DOHH2 (cell line): Measurements from ENCODE around the gene SEMA3D.

Experiments
- H3F3A ChIP-seq: fragments of 200-600 bp; sonication (generic), shearing (Covaris generic); 2 replicates; pipeline ENCODE4 v1.6.0; 2016; ENCODE audit warnings: antibody characterized with exemption, mild to moderate bottlenecking; ENCODE audit not compliant: control insufficient read depth, insufficient read depth
- H3K27ac ChIP-seq: fragments of 200-600 bp; sonication (generic); 2 replicates; pipeline ENCODE4 v1.5.1; 2014; ENCODE audit warnings: low read depth, mild to moderate bottlenecking, low read length, moderate library complexity
- H3K27me3 ChIP-seq: fragments of 200-600 bp; sonication (generic); 2 replicates; pipeline ENCODE4 v1.6.1; 2014; ENCODE audit warnings: mild to moderate bottlenecking, low read length, mixed read lengths; ENCODE audit not compliant: control insufficient read depth
- H3K36me3 ChIP-seq: fragments of 200-600 bp; sonication (generic); 2 replicates; pipeline ENCODE4 v1.6.1; 2014; ENCODE audit warnings: mild to moderate bottlenecking, low read length, moderate library complexity, mixed read lengths; ENCODE audit not compliant: control insufficient read depth
- H3K4me1 ChIP-seq: fragments of 200-600 bp; sonication (generic); 2 replicates; pipeline ENCODE4 v1.6.1; 2014; ENCODE audit warnings: mild to moderate bottlenecking, low read length, mixed read lengths; ENCODE audit not compliant: control insufficient read depth
- H3K4me2 ChIP-seq: fragments of 200-600 bp; sonication (generic); 2 replicates; pipeline ENCODE4 v1.6.0; 2014; ENCODE audit warnings: mild to moderate bottlenecking, low read length, moderate library complexity
- H3K4me3 ChIP-seq: fragments of 200-600 bp; sonication (generic); 2 replicates; pipeline ENCODE4 v1.5.1; 2014; ENCODE audit warnings: mild to moderate bottlenecking, low read length, mixed read lengths
- H3K79me2 ChIP-seq: fragments of 200-600 bp; sonication (generic); 2 replicates; pipeline ENCODE4 v1.6.1; 2014; ENCODE audit warnings: mild to moderate bottlenecking, low read length, mixed read lengths; ENCODE audit not compliant: control insufficient read depth
- H3K9me2 ChIP-seq: fragments of 200-600 bp; sonication (generic); replicated peaks from 2 replicates; pipeline ENCODE4 v1.6.1; 2014; ENCODE audit warnings: mild to moderate bottlenecking, low read length, mixed read lengths; ENCODE audit not compliant: control insufficient read depth
- H3K9me3 ChIP-seq: fragments of 200-600 bp; sonication (generic); 2 replicates; pipeline ENCODE4 v1.6.1; 2014; ENCODE audit warnings: antibody characterized with exemption, low read length, mixed read lengths; ENCODE audit not compliant: control insufficient read depth, insufficient read depth
- H4K20me1 ChIP-seq: fragments of 200-600 bp; sonication (generic); 2 replicates; pipeline ENCODE4 v1.6.0; 2014; ENCODE audit warnings: low read depth, mild to moderate bottlenecking, antibody characterized with exemption, low read length, moderate library complexity; ENCODE audit not compliant: control insufficient read depth, insufficient read depth
- CTCF ChIP-seq: fragments of 200-600 bp; sonication (generic); IDR thresholded peaks from one replicate; pipeline ENCODE4 v1.5.1; 2014; ENCODE audit warnings: antibody characterized with exemption, mild to moderate bottlenecking, low read depth, low read length; ENCODE audit not compliant: poor library complexity, severe bottlenecking
- EZH2phosphoT487 ChIP-seq: fragments of 200-600 bp; sonication (generic); IDR thresholded peaks from 2 replicates; pipeline ENCODE4 v1.6.1; 2017; ENCODE audit warnings: borderline replicate concordance, mild to moderate bottlenecking, antibody characterized with exemption, low read length, moderate library complexity, mixed read lengths

The SEMA3D gene

GRCh38 chr7:85101347-85101746, 85.5 kb downstream of the SEMA3D start:
- no peak overlapping the region for H3K4me3 ChIP-seq
- 0 out of 2 replicates have a peak, but pooled peaks cover 2% of the 10 kb centered on the region for H3K9me2 ChIP-seq
- no peaks in the 10 kb centered on the region for H3K36me3 ChIP-seq
- H4K20me1 ChIP-seq = no peaks in the 10 kb centered on the region
- H3K27me3 ChIP-seq = no peaks in the 10 kb centered on the region
- H3K27ac ChIP-seq = no peak overlapping the region
- H3K9me3 ChIP-seq = no peaks in the 10 kb centered on the region
- TF ChIP-seq CTCF = no peak
- no peak for TF ChIP-seq EZH2phosphoT487
- H3K4me2 ChIP-seq = no peak overlapping the region
- no peaks in the 10 kb centered on the region for H3F3A ChIP-seq
- H3K79me2 ChIP-seq = no peaks in the 10 kb centered on the region
- H3K4me1 ChIP-seq = no peaks in the 10 kb centered on the region

- H3K79me2 ChIP-seq = no peaks in the 10 kb centered on the region
- no peak for TF ChIP-seq CTCF
- TF ChIP-seq EZH2phosphoT487 = no peak
- H4K20me1 ChIP-seq = no peaks in the 10 kb centered on the region
- no peaks in the 10 kb centered on the region for H3K9me3 ChIP-seq
- no peak overlapping the region for H3K27ac ChIP-seq
- H3K4me1 ChIP-seq = no peaks in the 10 kb centered on the region
- no peaks in the 10 kb centered on the region for H3K36me3 ChIP-seq
- H3K4me2 ChIP-seq = no peak overlapping the region
- H3F3A ChIP-seq = no peaks in the 10 kb centered on the region
- no peak overlapping the region for H3K4me3 ChIP-seq
- no peaks in the 10 kb centered on the region for H3K9me2 ChIP-seq
- H3K27me3 ChIP-seq = no peaks in the 10 kb centered on the region
Observed at GRCh38 chr7:85097844-85098243, 89.0 kb downstream of the SEMA3D start.

GRCh38 chr7:85095806-85096205, 91.0 kb downstream of the SEMA3D start:
- Histone ChIP-seq H3K4me3 (no peak overlapping the region), H3K9me2 (no peaks in the 10 kb centered on the region), H3K27me3 (no peaks in the 10 kb centered on the region)

More at GRCh38 chr7:85095806-85096205, 91.0 kb downstream of the SEMA3D start:
- H4K20me1 ChIP-seq = no peaks in the 10 kb centered on the region
- H3K9me3 ChIP-seq = no peaks in the 10 kb centered on the region
- H3K27ac ChIP-seq = no peak overlapping the region
- no peaks in the 10 kb centered on the region for H3K4me1 ChIP-seq
- H3K4me2 ChIP-seq = no peak overlapping the region
- H3K36me3 ChIP-seq = no peaks in the 10 kb centered on the region
- H3F3A ChIP-seq = no peaks in the 10 kb centered on the region
- TF ChIP-seq EZH2phosphoT487 (no peak), CTCF (no peak)
- H3K79me2 ChIP-seq = no peaks in the 10 kb centered on the region
